HG03025 (cell line): ENCODE data around the gene CDC37L1.
"Not testable (repeated sequence)": the region's sequence is repeated elsewhere in the genome, so short reads cannot be mapped to it uniquely, and the experiment has no call there.

ENCODE experiments used
- ATAC-seq: cut with Tn5 transposase; IDR thresholded peaks from one replicate; pipeline ENCODE4 v1.9.1; 2021; ENCODE audit warnings: mild to moderate bottlenecking, moderate library complexity; ENCODE audit not compliant: unreplicated experiment, low FRiP score

Gene CDC37L1

DNA sequence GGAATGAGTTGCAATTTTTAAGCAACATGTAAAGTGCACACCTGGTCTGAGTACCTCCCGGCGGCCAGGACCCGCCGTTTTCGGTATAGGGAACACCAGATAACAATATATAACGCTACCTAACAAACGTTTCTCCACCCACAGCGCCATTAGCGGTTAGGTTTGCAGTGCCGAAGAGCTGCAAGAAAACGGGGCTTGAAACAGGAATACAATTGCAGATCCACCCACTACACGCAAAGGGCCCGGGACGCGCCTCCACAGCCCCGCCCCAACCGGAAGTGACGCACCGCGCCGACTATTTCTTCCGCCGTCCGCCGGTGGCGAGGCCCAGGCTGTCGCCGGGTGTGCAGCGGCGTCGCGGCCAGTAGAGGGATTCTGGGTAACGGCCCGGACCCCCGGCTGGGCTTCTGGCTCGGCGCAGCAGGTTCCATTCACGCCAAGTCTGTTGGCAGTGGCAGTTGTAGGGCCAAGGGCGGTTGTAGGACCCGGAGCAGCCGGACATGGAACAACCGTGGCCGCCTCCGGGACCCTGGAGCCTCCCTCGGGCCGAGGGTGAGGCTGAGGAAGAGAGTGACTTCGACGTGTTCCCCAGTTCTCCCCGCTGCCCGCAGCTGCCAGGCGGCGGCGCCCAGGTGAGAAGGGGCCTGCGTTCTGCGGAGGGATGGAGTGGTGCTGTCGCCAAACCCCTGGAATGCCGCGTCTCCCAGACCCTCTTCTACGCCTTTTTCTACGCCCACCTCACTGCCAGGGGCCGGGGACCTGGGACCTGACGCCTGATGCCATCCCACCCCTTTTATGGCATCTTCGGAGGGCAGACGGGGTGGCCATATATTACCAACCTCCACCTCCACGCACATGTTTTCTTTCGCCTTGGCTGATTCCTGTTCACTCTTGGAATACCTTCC, at the start of gene CDC37L1:
CDC37L1 (plus strand) TSS at position 302 of the 905 bp plus-strand sequence; CDS start at position 501, 199 bp downstream.
- ATAC-seq = peak; percentile 97

DNA sequence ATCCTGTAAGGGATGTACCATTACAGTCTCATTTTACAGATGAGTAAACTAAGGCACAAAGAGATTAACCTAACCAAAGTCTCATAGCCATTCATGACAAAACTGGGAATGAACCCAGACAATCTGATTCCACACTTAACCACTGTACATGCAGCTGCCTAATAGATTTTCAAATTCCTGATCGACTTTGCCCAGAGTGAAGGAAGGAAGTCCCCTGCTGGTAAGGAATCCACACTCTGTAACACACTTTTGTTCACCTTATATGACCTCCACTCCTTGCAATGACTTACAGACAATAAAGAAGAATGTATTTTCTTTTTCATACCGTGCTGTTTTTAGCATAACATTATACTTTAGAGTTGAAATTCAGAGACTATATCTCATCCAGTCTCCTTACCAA, 48.5 kb upstream of the CDC37L1 start:
- no peak for ATAC-seq

DNA sequence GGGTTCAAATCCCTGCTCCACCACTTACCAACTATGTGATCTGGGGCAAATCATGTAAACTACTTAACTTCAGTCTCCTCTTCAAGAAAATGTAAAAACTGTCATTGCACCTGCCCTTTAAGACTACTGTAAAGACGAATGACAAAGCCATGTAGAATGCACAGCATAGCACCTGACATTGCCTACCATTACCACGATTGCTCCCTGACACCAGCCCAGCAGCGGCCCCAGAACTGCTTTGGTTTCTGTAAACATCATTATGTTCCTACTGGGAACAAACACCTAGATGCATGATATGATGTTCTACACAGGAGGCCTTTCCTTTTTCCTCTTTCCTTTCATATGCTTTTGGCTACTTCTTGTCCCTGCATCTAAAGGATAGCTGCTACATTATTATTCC, 40.4 kb upstream of the CDC37L1 start:
- ATAC-seq = no peak

DNA sequence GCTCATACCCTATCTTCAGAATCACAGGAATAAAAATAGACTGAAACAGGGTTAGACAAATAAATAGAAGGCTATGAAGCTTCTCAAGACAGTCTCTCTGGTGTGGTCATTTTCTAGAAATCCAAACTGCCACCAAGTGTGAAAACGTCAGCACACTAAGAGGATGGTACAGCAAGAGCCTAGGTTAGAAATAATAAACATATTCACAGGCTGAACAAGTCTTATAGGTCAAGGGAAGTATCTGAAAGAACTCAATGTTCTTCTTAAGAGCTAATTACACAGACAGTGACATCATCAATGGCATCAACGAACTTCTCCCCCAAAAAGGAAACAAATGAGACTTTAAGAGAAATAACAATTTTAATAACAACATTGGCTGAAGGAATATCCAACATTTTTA, 39.9 kb upstream of the CDC37L1 start:
- ATAC-seq = no peak

DNA sequence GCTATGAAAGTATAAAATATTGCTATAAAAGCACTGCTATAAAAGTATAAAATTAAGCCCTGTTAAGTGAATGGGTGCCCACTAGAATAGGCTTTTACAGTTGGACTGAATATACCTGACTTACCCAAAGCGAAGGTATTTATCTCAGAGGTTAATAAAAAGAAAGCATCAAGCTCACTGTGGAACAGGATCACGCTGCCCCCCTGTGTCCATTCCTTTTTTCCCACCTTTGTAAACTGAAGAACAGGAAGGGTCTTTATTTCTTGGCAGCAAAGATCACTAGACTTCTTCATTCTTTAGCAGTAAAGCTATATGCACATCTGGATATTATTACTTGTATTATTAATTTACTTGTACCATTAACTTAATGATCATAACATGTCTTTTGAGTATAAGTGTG, 39.3 kb upstream of the CDC37L1 start:
- no peak for ATAC-seq

DNA sequence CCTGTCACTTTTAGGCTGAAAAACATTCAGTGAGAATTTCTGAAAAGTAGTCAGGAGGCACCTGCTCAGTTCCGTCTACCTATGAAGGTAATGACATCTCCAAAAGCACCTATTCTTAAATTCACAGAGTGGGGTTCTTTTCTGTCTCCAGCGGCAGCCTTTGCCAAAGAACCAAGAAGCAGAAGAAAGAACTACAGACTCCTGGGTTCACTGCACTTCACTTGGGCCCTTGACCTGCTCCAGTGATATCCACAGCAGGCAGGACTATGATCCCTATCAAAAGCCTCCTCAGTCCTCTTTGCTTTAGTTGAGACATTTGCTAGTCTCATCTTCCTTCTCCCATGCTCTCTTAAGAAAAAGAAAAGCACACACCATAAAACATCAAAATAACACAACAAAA, 37.0 kb upstream of the CDC37L1 start:
- ATAC-seq = no peak

DNA sequence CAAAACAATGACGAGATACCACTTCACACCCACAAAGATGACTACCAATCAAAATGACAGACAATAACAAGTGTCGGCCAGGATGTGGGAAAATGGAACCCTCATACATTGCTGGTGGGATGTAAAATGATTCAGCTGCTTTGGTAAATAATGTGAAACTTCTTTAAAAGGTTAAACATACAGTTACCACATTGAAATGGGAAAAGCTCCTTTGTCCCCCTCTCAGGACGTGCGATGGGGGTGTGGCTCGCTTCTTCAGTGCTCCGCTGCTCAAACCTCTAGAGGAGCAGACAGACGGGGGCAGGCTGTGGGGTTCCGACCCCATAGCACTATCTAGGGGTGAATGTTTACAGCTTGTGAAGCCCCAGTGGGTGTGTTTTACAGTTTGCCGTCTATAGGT, 25.3 kb upstream of the CDC37L1 start:
- ATAC-seq = no peak

DNA sequence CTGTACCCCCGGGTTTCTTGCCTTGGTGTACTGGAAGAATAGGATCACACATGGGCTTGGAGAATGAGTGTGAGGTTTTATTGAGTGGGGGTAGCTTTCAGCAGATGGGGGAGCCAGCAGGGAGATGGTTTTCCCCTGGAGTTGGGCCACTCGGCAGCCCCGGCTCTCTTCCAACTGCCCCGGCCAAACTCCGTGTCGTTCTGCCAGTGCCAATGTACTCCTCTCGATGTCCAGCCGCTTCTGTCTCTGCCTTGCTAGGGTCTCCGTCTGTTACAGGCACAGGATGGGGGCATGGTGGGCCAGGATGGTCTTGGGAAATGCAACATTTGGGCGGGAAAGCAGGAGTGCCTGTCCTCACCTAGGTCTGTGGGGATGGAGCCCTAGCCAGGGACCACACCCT, 24.8 kb upstream of the CDC37L1 start:
- no peak for ATAC-seq

DNA sequence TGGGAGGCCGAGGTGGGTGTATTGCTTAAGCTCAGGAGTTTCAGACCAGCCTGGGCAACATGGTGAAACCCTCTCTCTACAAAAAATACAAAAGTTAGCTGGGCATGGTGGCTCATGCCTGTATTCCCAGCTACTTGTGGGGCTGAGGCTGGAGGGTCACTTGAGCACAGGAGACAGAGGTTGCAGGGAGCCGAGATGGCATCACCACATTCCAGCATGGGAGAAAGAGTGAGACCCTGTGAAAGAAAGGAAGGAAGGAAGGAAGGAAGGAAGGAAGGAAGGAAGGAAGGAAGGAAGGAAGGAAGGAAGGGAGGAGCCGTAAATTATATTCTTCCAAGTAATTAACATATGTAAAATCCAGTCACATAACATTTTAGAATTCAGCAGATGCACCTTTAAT, 23.2 kb upstream of the CDC37L1 start:
- ATAC-seq = not testable (repeated sequence)

DNA sequence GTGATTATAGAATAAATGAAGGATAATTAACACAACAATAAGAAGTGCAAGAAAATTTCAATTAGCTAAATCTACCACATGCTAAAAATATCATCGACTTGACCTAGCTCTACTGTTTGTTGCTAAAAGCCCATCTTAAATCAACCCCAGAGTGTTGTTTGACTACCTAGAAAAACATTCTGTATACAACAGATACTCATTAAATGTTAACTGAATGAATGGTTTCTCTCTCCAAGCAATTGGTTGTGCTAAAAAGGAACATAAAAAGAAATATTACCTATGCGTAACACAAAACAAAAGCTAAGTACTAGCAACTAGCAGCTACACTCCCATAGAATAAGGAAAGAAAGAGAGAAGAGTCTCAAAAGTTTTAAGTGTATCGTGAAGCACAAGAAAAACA, 22.7 kb upstream of the CDC37L1 start:
- ATAC-seq = no peak

DNA sequence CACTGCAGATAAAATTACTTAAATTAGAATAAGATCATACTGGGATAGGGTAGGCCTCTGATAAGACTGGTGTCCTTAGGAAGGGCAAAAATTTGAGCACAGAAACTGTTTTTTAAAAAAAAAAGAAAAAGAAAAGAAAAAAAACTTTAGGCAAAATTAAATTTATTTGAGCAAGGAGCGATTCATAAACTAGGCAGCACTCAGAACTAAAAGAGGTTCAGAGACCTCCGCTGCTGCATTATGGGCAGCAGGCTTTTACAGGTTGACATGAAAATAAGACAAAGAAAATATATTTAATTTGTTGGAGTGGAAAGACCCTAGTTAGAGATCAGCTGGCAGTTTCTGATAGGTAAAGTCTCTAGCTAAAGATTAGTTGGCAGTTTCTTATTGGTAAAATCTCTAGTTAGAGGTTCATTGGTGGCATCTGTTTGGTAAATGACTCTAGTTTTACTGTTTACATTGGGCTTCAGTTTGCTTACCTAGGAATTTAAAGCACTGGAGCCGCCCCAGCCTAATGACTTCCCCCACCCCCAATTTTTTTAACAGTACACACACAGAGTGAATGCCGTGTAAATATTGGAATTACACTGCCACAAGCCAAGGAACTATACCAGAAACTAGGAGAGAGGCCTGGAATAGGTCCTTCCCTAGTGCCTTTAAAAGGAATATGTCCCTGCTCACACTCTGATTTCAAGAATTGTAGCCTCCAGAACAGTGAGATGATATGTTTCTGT, 21.8 kb upstream of the CDC37L1 start:
- ATAC-seq = no peak

DNA sequence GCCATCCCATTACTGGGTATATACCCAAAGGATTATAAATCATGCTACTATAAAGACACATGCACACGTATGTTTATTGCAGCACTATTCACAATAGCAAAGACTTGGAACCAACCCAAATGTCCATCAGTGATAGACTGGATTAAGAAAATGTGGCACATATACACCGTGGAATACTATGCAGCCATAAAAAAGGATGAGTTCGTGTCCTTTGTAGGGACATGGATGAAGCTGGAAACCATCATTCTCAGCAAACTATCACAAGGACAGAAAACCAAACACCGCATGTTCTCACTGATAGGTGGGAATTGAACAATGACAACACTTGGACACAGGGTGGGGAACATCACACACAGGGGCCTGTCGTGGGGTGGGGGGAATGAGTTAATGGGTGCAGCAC, 18.7 kb upstream of the CDC37L1 start:
- ATAC-seq = not testable (repeated sequence)

DNA sequence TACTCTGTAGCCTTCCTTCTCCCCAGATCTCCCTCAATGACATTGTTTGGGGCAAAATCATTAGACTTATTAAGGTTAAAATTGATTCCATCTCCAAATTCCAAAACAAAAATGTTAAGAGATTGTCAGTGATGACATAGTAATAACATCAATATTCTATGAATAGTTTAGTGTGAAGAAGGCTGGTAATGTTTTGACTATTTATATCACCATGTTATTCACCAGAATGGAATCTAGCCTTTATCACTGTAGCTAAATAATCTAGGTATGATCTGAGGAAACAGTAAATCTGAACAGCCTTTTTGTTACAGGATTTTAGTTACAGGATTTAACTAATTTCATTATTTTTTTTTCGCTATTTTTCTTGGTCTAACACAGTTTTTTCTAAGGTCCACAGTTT, 18.2 kb upstream of the CDC37L1 start:
- ATAC-seq = no peak

DNA sequence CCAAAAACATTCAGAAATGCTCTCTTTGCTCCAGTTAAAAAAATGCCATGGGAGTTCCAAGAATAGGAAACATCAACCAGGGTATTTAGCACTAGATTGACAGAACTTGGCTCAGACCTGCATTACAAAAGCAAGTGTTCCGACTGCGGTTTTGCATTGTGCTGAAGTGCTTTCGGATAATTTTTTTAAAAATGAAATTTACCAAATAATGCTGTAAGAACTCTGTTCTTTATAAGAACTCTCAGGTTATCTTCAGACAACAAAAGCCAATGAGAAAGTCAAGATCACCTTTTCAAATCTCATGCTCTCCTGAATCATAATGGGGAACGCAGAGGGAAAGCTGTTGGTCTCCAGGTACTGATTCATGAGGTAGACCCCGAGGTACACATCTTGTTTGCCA, 17.8 kb upstream of the CDC37L1 start:
- no peak for ATAC-seq

DNA sequence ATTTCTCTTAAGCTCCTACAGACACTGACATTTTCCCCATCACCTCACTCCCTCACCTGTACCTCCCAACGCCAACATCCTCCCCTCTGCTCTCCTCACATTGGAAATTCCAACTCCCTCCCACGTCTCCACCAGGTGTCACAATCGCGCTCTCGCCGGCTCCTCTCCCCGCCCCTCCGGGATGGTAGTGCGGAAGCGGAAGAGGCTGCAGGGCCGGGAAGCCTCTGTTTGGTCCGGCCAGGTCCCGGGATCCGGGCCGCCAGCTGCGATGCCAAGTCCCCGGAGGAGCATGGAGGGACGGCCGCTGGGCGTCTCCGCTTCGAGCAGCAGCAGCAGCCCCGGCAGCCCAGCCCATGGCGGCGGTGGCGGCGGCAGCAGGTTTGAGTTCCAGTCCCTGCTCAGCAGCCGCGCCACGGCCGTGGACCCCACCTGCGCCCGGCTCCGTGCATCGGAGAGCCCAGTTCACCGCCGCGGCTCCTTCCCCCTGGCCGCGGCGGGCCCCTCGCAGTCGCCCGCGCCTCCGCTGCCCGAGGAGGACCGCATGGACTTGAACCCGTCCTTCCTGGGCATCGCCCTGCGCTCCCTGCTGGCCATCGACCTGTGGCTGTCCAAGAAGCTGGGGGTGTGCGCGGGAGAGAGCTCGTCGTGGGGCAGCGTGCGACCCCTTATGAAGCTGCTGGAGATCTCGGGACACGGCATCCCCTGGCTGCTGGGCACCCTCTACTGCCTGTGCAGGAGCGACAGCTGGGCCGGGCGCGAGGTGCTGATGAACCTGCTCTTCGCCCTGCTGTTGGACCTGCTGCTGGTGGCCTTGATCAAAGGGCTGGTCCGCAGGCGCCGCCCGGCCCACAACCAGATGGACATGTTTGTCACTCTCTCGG, 17.0 kb upstream of the CDC37L1 start, which contains the start of gene PLPP6:
PLPP6 (plus strand) TSS at position 187 of the 881 bp plus-strand sequence; CDS start at position 269, 82 bp downstream.
- ATAC-seq = peak; percentile 85

DNA sequence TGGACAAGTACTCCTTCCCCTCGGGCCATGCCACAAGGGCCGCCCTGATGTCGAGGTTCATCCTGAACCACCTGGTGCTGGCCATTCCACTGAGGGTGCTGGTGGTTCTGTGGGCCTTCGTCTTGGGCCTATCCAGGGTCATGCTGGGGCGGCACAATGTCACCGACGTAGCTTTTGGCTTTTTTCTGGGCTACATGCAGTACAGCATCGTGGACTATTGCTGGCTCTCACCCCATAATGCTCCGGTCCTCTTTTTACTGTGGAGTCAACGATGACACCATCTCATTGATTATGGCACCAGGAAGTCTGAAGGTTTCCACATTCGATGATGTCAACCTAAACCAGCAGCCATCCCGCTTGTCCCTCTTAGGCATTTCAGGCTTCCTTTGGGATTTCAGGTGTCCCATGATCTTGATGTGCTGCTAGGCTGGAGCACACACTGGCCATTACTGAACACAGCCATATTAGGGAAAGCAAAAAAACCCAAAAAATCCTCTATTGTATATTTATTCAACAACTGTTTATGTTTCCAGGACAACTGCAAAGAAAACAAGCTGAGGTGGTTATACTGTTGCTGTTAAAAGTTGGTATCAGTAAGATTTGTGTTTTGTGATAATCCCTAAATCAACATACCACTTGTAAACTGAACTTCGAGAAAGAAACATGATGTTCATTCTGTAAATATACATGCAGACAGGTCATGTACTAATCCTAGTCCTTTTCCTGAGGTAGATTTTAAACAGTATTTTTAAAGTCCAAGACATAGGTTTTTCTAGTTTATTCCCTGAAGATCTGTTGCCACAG, 16.2 kb upstream of the CDC37L1 start:
- ATAC-seq = no peak

DNA sequence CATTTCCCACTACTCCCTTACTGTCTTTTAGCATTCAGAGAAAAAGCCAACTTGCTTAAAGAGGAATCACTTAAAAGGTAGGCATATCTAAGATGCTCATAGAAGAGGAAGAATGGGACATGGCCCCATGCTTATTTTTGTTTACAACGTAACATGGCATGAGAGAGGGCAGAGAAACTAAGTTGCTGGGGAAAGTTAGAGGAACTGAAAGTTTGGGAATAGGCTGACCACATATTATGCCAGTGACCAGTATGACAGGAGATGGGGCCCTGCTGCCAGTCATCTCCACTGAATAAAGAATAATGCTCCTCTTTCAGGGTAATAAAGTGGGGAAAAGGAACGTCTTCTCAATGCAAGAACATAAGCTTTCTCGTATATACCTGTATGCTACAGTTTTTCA, 15.4 kb upstream of the CDC37L1 start:
- no peak for ATAC-seq

DNA sequence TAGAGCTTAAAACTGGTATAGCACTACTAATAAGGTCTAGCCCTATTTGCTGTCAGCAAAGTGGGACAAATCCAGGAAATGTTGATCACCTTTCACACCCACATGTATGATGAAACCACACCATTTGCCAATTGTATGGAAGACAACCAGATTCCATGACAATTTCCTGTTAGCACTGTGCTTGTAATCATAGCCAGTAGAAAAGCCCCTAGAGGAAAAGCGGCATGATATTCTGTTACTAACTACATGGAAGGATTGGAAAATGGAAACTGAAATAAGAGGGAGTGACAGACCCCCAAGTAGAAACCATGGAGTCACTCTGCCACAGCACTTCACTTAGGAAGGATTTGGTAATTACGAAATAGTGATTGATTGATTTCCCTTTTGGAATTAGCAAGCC, 14.0 kb upstream of the CDC37L1 start:
- no peak for ATAC-seq

DNA sequence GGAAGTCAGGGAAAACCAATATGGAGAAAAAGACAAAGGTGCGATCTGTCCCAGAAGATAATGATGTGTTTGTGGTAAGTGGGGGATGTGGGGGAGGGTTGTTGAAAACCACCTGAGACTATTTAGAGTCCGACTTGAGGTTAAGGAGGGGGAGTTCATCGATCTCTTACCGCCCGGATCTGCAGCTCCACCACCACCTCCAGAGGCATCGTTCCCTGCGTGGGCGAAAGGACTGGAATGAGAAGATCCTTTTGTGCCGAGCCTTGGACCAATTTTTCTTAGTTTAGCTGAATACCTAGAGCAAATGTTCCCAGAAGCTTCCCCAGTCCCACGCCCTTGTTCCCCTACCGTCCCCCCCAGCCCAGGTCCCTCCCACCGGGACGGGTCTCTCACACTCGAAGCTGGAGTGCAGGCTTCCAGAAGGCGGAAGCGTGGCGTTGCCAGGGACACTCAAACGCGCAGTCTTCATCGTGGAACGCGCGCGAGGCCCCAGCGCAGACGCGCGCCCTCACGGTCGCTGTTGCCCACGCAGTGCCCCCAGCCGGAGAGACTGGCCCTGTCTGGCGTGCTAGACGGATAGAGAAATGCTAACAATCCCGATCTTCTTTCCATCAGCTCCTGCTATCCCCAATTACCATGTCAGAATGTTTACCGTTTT, 13.2 kb upstream of the CDC37L1 start, which contains the start of gene SPATA6L:
SPATA6L (minus strand) TSS at position 439 of the 658 bp plus-strand sequence; CDS start at position 209, 230 bp downstream.
- ATAC-seq = no peak
